ENCODE results near the gene SLC5A7. TPM values are rescaled to one million over a fixed set of nuclear protein-coding genes. Genes with fewer than 3 reads are reported as not detected.

The SLC5A7 gene
- polyA plus RNA-seq, 3 donors = not detected

GRCh38 chr2:108048752-108049151, 62.4 kb downstream of the SLC5A7 start:
- Histone ChIP-seq H3K4me1 (ENCODE audit: control insufficient read depth in 1 of 2, insufficient read depth in 2 of 2, low read length in 2 of 2) (no peaks in the 10 kb centered on the region), H3K4me3 (replicated peaks in 1 of 3; ENCODE audit: low read depth in 2 of 3, low read length in 3 of 3) (no peak overlapping the region), H3K36me3 (replicated peaks in 1 of 2; ENCODE audit: control insufficient read depth in 1 of 2, insufficient read depth in 2 of 2, low read length in 2 of 2) (no peaks in the 10 kb centered on the region), H3K9me3 (replicated peaks in 1 of 2; ENCODE audit: control insufficient read depth in 1 of 2, insufficient read depth in 1 of 2, low read length in 2 of 2) (no peaks in the 10 kb centered on the region), H3K27ac (ENCODE audit: low read depth in 1 of 2, low read length in 2 of 2) (no peak overlapping the region), H3K9ac (ENCODE audit: insufficient read depth, low read length, poor library complexity, severe bottlenecking) (no peak overlapping the region), H3K79me2 (ENCODE audit: insufficient read depth, low read length) (no peaks in the 10 kb centered on the region), H4K20me1 (ENCODE audit: insufficient read depth, low read length) (no peaks in the 10 kb centered on the region), H3K4me2 (replicated peaks; ENCODE audit: extremely low read depth, low read length, poor library complexity, severe bottlenecking) (no peak overlapping the region), H3K27me3 (ENCODE audit: control insufficient read depth in 2 of 2, insufficient read depth in 2 of 2, low read length in 2 of 2) (no peaks in the 10 kb centered on the region), H2AFZ (ENCODE audit: insufficient read depth, low read depth, low read length, poor library complexity, severe bottlenecking) (no peak overlapping the region)
- WGBS (ENCODE audit: insufficient coverage) = no CpG with 5 or more reads among the region's 5 CpGs
- Mint-ChIP-seq H3K9me3 (peaks cover 4 to 18% (median 7%) of the 10 kb centered on the region in 7 donors), H3K4me1 (no peaks in the 10 kb centered on the region), H3K27me3 (ENCODE audit: low read depth in 3 of 3) (no peaks in the 10 kb centered on the region), H3K27ac (no peak overlapping the region), H3K36me3 (no peaks in the 10 kb centered on the region), H3K4me3 (no peak overlapping the region)
- TF ChIP-seq CTCF (IDR thresholded peaks at IDR 0.05) = no peak
- DNase-seq = no peak
- intact Hi-C loops (cut with micrococcal nuclease) = no loop called here

GRCh38 chr2:108058576-108059137, 72.3 kb downstream of the SLC5A7 start:
- Histone ChIP-seq H2AFZ (ENCODE audit: insufficient read depth, low read depth, low read length, poor library complexity, severe bottlenecking) (no peak overlapping the region), H3K4me1 (ENCODE audit: control insufficient read depth in 1 of 2, insufficient read depth in 2 of 2, low read length in 2 of 2) (no peaks in the 10 kb centered on the region), H3K36me3 (replicated peaks in 1 of 2; ENCODE audit: control insufficient read depth in 1 of 2, insufficient read depth in 2 of 2, low read length in 2 of 2) (no peaks in the 10 kb centered on the region), H3K4me2 (replicated peaks; ENCODE audit: extremely low read depth, low read length, poor library complexity, severe bottlenecking) (no peak overlapping the region), H3K27ac (ENCODE audit: low read depth in 1 of 2, low read length in 2 of 2) (no peak overlapping the region), H4K20me1 (ENCODE audit: insufficient read depth, low read length) (no peaks in the 10 kb centered on the region), H3K4me3 (replicated peaks in 1 of 3; ENCODE audit: low read depth in 2 of 3, low read length in 3 of 3) (no peak overlapping the region), H3K9me3 (replicated peaks in 1 of 2; ENCODE audit: control insufficient read depth in 1 of 2, insufficient read depth in 1 of 2, low read length in 2 of 2) (no peaks in the 10 kb centered on the region), H3K9ac (ENCODE audit: insufficient read depth, low read length, poor library complexity, severe bottlenecking) (no peak overlapping the region), H3K27me3 (ENCODE audit: control insufficient read depth in 2 of 2, insufficient read depth in 2 of 2, low read length in 2 of 2) (no peaks in the 10 kb centered on the region), H3K79me2 (ENCODE audit: insufficient read depth, low read length) (no peaks in the 10 kb centered on the region)
- DNase-seq = no peak
- WGBS (ENCODE audit: insufficient coverage) = 86% methylated on average over 1 of the region's 3 CpGs
- TF ChIP-seq CTCF (IDR thresholded peaks at IDR 0.05) = no peak
- intact Hi-C loops (cut with micrococcal nuclease) = no loop called here
- Mint-ChIP-seq H3K27me3 (ENCODE audit: low read depth in 3 of 3) (peaks cover 0 to 3% (median 2%) of the 10 kb centered on the region in 3 donors), H3K36me3 (no peaks in the 10 kb centered on the region), H3K27ac (no peak overlapping the region), H3K9me3 (peaks cover 0 to 4% (median 0%) of the 10 kb centered on the region in 7 donors), H3K4me1 (no peaks in the 10 kb centered on the region), H3K4me3 (no peak overlapping the region)
